Activated T-cell treated with anti-CD3 and anti-CD28 coated beads, Interleukin-2, amount 50 U/mL, for 72 hours (primary cell): ENCODE measurements around the gene SLC12A7. TPM values are rescaled to one million over a fixed set of nuclear protein-coding genes. Genes with fewer than 3 reads are reported as not detected.
A peak's percentile ranks its signal among the peaks of the same experiment; 100 is the strongest.
"Not testable (repeated sequence)": the region's sequence is repeated elsewhere in the genome, so short reads cannot be mapped to it uniquely, and the experiment has no call there.

Experiments used
- ATAC-seq, 2 donors: fragments of 150-1000 bp; cut with Tn5 transposase; replicated peaks in 1 of 2; 2 replicates each; pipeline ENCODE4 v1.10.0; 2021; ENCODE audit warnings: moderate library complexity in 2 of 2, mild to moderate bottlenecking in 1 of 2
- DNase-seq, 2 donors: peaks; one replicate each; pipeline ENCODE4 v3.0.0; 2021 to 2022; ENCODE audit warnings: mixed read lengths in 1 of 2
- H3K27ac Mint-ChIP-seq: one replicate; pipeline ENCODE4 v1.8.0; 2022; ENCODE audit warnings: mild to moderate bottlenecking, moderate library complexity, mixed read lengths
- H3K27me3 Mint-ChIP-seq: one replicate; pipeline ENCODE4 v1.8.0; 2022; ENCODE audit warnings: low read depth, mixed read lengths
- H3K36me3 Mint-ChIP-seq, 2 donors: one replicate each; pipeline ENCODE4 v1.8.0; 2022; ENCODE audit warnings: mixed read lengths in 2 of 2, mild to moderate bottlenecking in 1 of 2; ENCODE audit not compliant: insufficient read depth in 2 of 2
- H3K4me1 Mint-ChIP-seq: one replicate; pipeline ENCODE4 v1.8.0; 2022; ENCODE audit warnings: low read depth, mixed read lengths
- H3K4me3 Mint-ChIP-seq, 2 donors: one replicate each; pipeline ENCODE4 v1.8.0; 2022; ENCODE audit warnings: mild to moderate bottlenecking in 2 of 2, mixed read lengths in 2 of 2, moderate library complexity in 2 of 2
- H3K9me3 Mint-ChIP-seq, 2 donors: one replicate each; pipeline ENCODE4 v1.8.0; 2022; ENCODE audit warnings: mixed read lengths in 2 of 2
- total RNA-seq, 2 donors: library from RNA; stranded (reverse); gene quantifications; one replicate each; pipeline ENCODE4 v1.2.3, GENCODE V29; 2022

SLC12A7 gene
- total RNA-seq, result 10 to 100 TPM; 14.8 to 29.0 TPM

- peak; percentile 83 to 87 for ATAC-seq
- Mint-ChIP-seq H3K27ac (peak within 1 kb of the TSS; percentile 94), H3K4me3 (peak within 1 kb of the TSS; percentile 91 to 92)
These were observed at the start of gene SLC12A7 for GRCh38 chr5:1111727-1112289. Gene SLC12A7, minus strand, starts transcription at chr5:1112063. Its CDS starts 72 bp downstream, at chr5:1111991.

GRCh38 chr5:1161108-1161832, 49.4 kb upstream of the SLC12A7 start:
- Mint-ChIP-seq H3K27me3 (peaks cover 51% of the 10 kb centered on the region), H3K27ac (no peak overlapping the region), H3K9me3 (no peaks in the 10 kb centered on the region), H3K4me1 (no peaks in the 10 kb centered on the region), H3K4me3 (no peak overlapping the region), H3K36me3 (peaks cover 2 to 3% of the 10 kb centered on the region in 2 donors)
- no peak for DNase-seq
- ATAC-seq, result no peak

More at GRCh38 chr5:1111727-1112289, at the start of gene SLC12A7:
- DNase-seq, result peak; percentile 73 to 85
- Mint-ChIP-seq H3K36me3 (no peaks in the 10 kb centered on the region), H3K27me3 (no peaks in the 10 kb centered on the region), H3K9me3 (no peaks in the 10 kb centered on the region), H3K4me1 (peaks cover 28% of the 10 kb centered on the region)

GRCh38 chr5:1159774-1160406, 48.0 kb upstream of the SLC12A7 start:
- Mint-ChIP-seq H3K27ac (no peak overlapping the region), H3K27me3 (peaks cover 46% of the 10 kb centered on the region), H3K36me3 (peaks cover 2 to 3% of the 10 kb centered on the region in 2 donors), H3K9me3 (no peaks in the 10 kb centered on the region), H3K4me3 (no peak overlapping the region), H3K4me1 (no peaks in the 10 kb centered on the region)
- no peak for ATAC-seq
- no peak for DNase-seq

- Mint-ChIP-seq H3K27me3 (peaks cover 44% of the 10 kb centered on the region), H3K27ac (no peak overlapping the region), H3K36me3 (peaks cover 3% of the 10 kb centered on the region in 2 donors), H3K4me3 (no peak overlapping the region), H3K9me3 (no peaks in the 10 kb centered on the region), H3K4me1 (no peaks in the 10 kb centered on the region)
- ATAC-seq (no peak), DNase-seq (no peak)
These were observed 47.4 kb upstream of the SLC12A7 start for GRCh38 chr5:1159341-1159675.

GRCh38 chr5:1158647-1159340, 46.9 kb upstream of the SLC12A7 start:
- ATAC-seq (no peak), DNase-seq (no peak)
- no peaks in the 10 kb centered on the region for H3K9me3 Mint-ChIP-seq
- H3K36me3 Mint-ChIP-seq, result peaks cover 3 to 4% of the 10 kb centered on the region in 2 donors
- H3K4me3 Mint-ChIP-seq, result no peak overlapping the region
- no peaks in the 10 kb centered on the region for H3K4me1 Mint-ChIP-seq
- H3K27me3 Mint-ChIP-seq, result peaks cover 46% of the 10 kb centered on the region
- H3K27ac Mint-ChIP-seq, result no peak overlapping the region

GRCh38 chr5:1157461-1157986, 45.7 kb upstream of the SLC12A7 start:
- H3K4me1 Mint-ChIP-seq, H3K27ac Mint-ChIP-seq, ATAC-seq, DNase-seq, H3K36me3 Mint-ChIP-seq, H3K9me3 Mint-ChIP-seq: not testable (repeated sequence)
- peaks cover 49% of the 10 kb centered on the region for H3K27me3 Mint-ChIP-seq
- peak overlapping the region in 1 of 2 donors; percentile 30 for H3K4me3 Mint-ChIP-seq

- ATAC-seq, result no peak
- DNase-seq, result no peak
- Mint-ChIP-seq H3K9me3 (no peaks in the 10 kb centered on the region), H3K36me3 (peaks cover 3 to 4% of the 10 kb centered on the region in 2 donors), H3K27me3 (peaks cover 49% of the 10 kb centered on the region), H3K4me3 (no peak overlapping the region), H3K4me1 (no peaks in the 10 kb centered on the region), H3K27ac (no peak overlapping the region)
These were observed 45.0 kb upstream of the SLC12A7 start for GRCh38 chr5:1156754-1157460.

- DNase-seq (no peak), ATAC-seq (peak in 1 of 2 donors; percentile 6)
- H3K27ac Mint-ChIP-seq, result no peak overlapping the region
- H3K36me3 Mint-ChIP-seq, result peaks cover 3 to 4% of the 10 kb centered on the region in 2 donors
- H3K4me1 Mint-ChIP-seq, result no peaks in the 10 kb centered on the region
- no peak overlapping the region for H3K4me3 Mint-ChIP-seq
- no peaks in the 10 kb centered on the region for H3K9me3 Mint-ChIP-seq
- H3K27me3 Mint-ChIP-seq, result peaks cover 49% of the 10 kb centered on the region
These were observed 44.3 kb upstream of the SLC12A7 start for GRCh38 chr5:1156033-1156753.

- no peak overlapping the region for H3K4me3 Mint-ChIP-seq
- no peaks in the 10 kb centered on the region for H3K9me3 Mint-ChIP-seq
- ATAC-seq (peak in 1 of 2 donors; percentile 27), DNase-seq (no peak)
- peaks cover 56% of the 10 kb centered on the region for H3K27me3 Mint-ChIP-seq
- no peak overlapping the region for H3K27ac Mint-ChIP-seq
- peaks cover 3 to 4% of the 10 kb centered on the region in 2 donors for H3K36me3 Mint-ChIP-seq
- no peaks in the 10 kb centered on the region for H3K4me1 Mint-ChIP-seq
These were observed 43.5 kb upstream of the SLC12A7 start for GRCh38 chr5:1155191-1156032.

GRCh38 chr5:1153428-1153827, 41.6 kb upstream of the SLC12A7 start:
- ATAC-seq, result peak in 1 of 2 donors; percentile 23
- Mint-ChIP-seq H3K9me3 (no peaks in the 10 kb centered on the region), H3K4me3 (no peak overlapping the region), H3K36me3 (peaks cover 3 to 4% of the 10 kb centered on the region in 2 donors), H3K4me1 (no peaks in the 10 kb centered on the region), H3K27ac (no peak overlapping the region), H3K27me3 (peaks cover 40% of the 10 kb centered on the region)
- DNase-seq, result no peak

- ATAC-seq (no peak), DNase-seq (no peak)
- H3K9me3 Mint-ChIP-seq, result no peaks in the 10 kb centered on the region
- no peaks in the 10 kb centered on the region for H3K4me1 Mint-ChIP-seq
- H3K4me3 Mint-ChIP-seq, result no peak overlapping the region
- peaks cover 37% of the 10 kb centered on the region for H3K27me3 Mint-ChIP-seq
- peaks cover 3 to 4% of the 10 kb centered on the region in 2 donors for H3K36me3 Mint-ChIP-seq
- H3K27ac Mint-ChIP-seq, result no peak overlapping the region
These were observed 41.0 kb upstream of the SLC12A7 start for GRCh38 chr5:1152771-1153282.
